Esophagus squamous epithelium (tissue), 5 donors: ENCODE results near the gene RRP9. TPM values are rescaled to one million over a fixed set of nuclear protein-coding genes. Genes with fewer than 3 reads are reported as not detected.

ENCODE experiments used
- DNase-seq: peaks from one replicate; lab custom pipeline; 2025; lab: John Stamatoyannopoulos, UW
- H3K27ac ChIP-seq, 4 donors: fragments of 200-600 bp; sonication (generic); one replicate each; pipeline ENCODE4 v1.5.1; 2016 to 2019; ENCODE audit warnings: mild to moderate bottlenecking in 1 of 4
- H3K27me3 ChIP-seq, 4 donors: fragments of 200-600 bp; sonication (generic); 1 replicate in 3 of 4; 2 replicates in 1 of 4; pipeline versions ENCODE4 v1.5.1 to v1.6.0; 2017 to 2021; ENCODE audit warnings: antibody characterized with exemption in 1 of 4
- H3K36me3 ChIP-seq, 3 donors: fragments of 200-600 bp; sonication (generic); one replicate each; pipeline ENCODE4 v1.5.1; 2016 to 2019
- H3K4me1 ChIP-seq, 3 donors: fragments of 200-600 bp; sonication (generic); one replicate each; pipeline ENCODE4 v1.5.1; 2017 to 2019
- H3K4me3 ChIP-seq, 4 donors: fragments of 200-600 bp; sonication (generic); 1 replicate in 3 of 4; 2 replicates in 1 of 4; pipeline ENCODE4 v1.5.1; 2016 to 2019; ENCODE audit warnings: mild to moderate bottlenecking in 2 of 4, moderate library complexity in 1 of 4
- H3K9me3 ChIP-seq, 3 donors: fragments of 200-600 bp; sonication (generic); one replicate each; pipeline ENCODE4 v1.5.1; 2016 to 2019
- CTCF ChIP-seq, 6 experiments: fragments of 450-650 bp in 4 of 6; fragments of 200-600 bp in 2 of 6; sonication (generic) in 2 of 6; IDR thresholded peaks; one replicate each; pipeline ENCODE4 v1.5.1; 2016 to 2019; ENCODE audit warnings: antibody characterized with exemption in 6 of 6, mild to moderate bottlenecking in 4 of 6, moderate library complexity in 4 of 6
- POLR2A ChIP-seq, 4 donors: fragments of 450-650 bp; IDR thresholded peaks; one replicate each; pipeline ENCODE4 v1.6.1; 2017; ENCODE audit warnings: antibody characterized with exemption in 4 of 4, mild to moderate bottlenecking in 4 of 4, moderate library complexity in 3 of 4
- WGBS, 2 donors: methylation state at CpG; one replicate each; pipeline ENCODE4 v1.1.5; 2018; 5-methylcytosine and 5-hydroxymethylcytosine counted together
- intact Hi-C: fragments of 100-400 bp; cut with DNase I; formaldehyde crosslinking; loops from one replicate; pipeline ENCODE4 v1.15.0; 2022
- total RNA-seq, 4 donors: library from RNA; depleted of rRNA; stranded (reverse); fragments of >200 nt; gene quantifications; one replicate each; pipeline ENCODE4 v1.1.0, GENCODE V29; 2016
- donor health status: DM: yes; HTN: yes; CAD: no.

Gene RRP9
- total RNA-seq, 4 donors from 2014 or later = 11.1 to 30.3 (median 21.3) TPM

- intact Hi-C loops = no loop called here
- H3K4me3 ChIP-seq = peak overlapping the region in 2 of 4 donors; percentile 79 to 86
- WGBS, 2 donors = 75 to 78% methylated on average over 1 to 2 of the region's 2 CpGs
- H3K27me3 ChIP-seq = no peaks in the 10 kb centered on the region
- no peaks in the 10 kb centered on the region for H3K9me3 ChIP-seq
- peaks cover 0 to 2% (median 0%) of the 10 kb centered on the region in 3 donors for H3K36me3 ChIP-seq
- peak overlapping the region in 2 of 4 donors; percentile 85 to 95 for H3K27ac ChIP-seq
- peaks cover 22 to 87% (median 28%) of the 10 kb centered on the region in 3 donors for H3K4me1 ChIP-seq
- DNase-seq = no peak
- no peak for TF ChIP-seq CTCF (IDR thresholded peaks at IDR 0.05)
- no peak for TF ChIP-seq POLR2A (IDR thresholded peaks at IDR 0.05)
Observed at GRCh38 chr3:51966016-51966415, 24.3 kb upstream of the RRP9 start.

- DNase-seq = no peak
- TF ChIP-seq CTCF (IDR thresholded peaks at IDR 0.05) = no peak
- TF ChIP-seq POLR2A (IDR thresholded peaks at IDR 0.05) = no peak
- no peak overlapping the region for H3K27ac ChIP-seq
- 75% methylated on average over 4 of the region's 4 CpGs; no CpG with 5 or more reads in 1 of the 2 donors for WGBS, 2 donors
- H3K36me3 ChIP-seq = peaks cover 0 to 17% (median 0%) of the 10 kb centered on the region in 3 donors
- peaks cover 22 to 72% (median 28%) of the 10 kb centered on the region in 3 donors for H3K4me1 ChIP-seq
- H3K27me3 ChIP-seq = no peaks in the 10 kb centered on the region
- H3K4me3 ChIP-seq = no peak overlapping the region
- no peaks in the 10 kb centered on the region for H3K9me3 ChIP-seq
- intact Hi-C loops = no loop called here
Observed at GRCh38 chr3:51964521-51964920, 22.8 kb upstream of the RRP9 start.

- DNase-seq = no peak
- Histone ChIP-seq H3K4me1 (peaks cover 22 to 67% (median 28%) of the 10 kb centered on the region in 3 donors), H3K27me3 (no peaks in the 10 kb centered on the region), H3K27ac (no peak overlapping the region), H3K4me3 (no peak overlapping the region), H3K9me3 (no peaks in the 10 kb centered on the region), H3K36me3 (peaks cover 0 to 22% (median 0%) of the 10 kb centered on the region in 3 donors)
- TF ChIP-seq CTCF (IDR thresholded peaks at IDR 0.05) (no peak), POLR2A (IDR thresholded peaks at IDR 0.05) (no peak)
- intact Hi-C loops = no loop called here
- WGBS, 2 donors = 77 to 79% methylated on average over 5 to 7 of the region's 12 CpGs
Observed at GRCh38 chr3:51963951-51964451, 22.3 kb upstream of the RRP9 start.

GRCh38 chr3:51962854-51963530 lies 21.3 kb upstream of the RRP9 start:
- DNase-seq = no peak
- Histone ChIP-seq H3K27ac (no peak overlapping the region), H3K4me1 (peaks cover 15 to 56% (median 21%) of the 10 kb centered on the region in 3 donors), H3K36me3 (peaks cover 0 to 30% (median 0%) of the 10 kb centered on the region in 3 donors), H3K4me3 (no peak overlapping the region), H3K9me3 (no peaks in the 10 kb centered on the region), H3K27me3 (no peaks in the 10 kb centered on the region)
- intact Hi-C loops = no loop called here
- TF ChIP-seq CTCF (IDR thresholded peaks at IDR 0.05) (no peak), POLR2A (IDR thresholded peaks at IDR 0.05) (no peak)
- WGBS, 2 donors = 80 to 85% methylated on average over 2 of the region's 6 CpGs
